ENCODE measurements around the gene PFN3. TPM values are rescaled to one million over a fixed set of nuclear protein-coding genes. Genes with fewer than 3 reads are reported as not detected.
A peak's percentile ranks its signal among the peaks of the same experiment; 100 is the strongest.

PFN3 gene
- polyA plus RNA-seq, 1 donor (not counting 4 experiments of a cell fraction or from before 2014, with no cell fraction given) = not detected

GRCh38 chr5:177430140-177430951 lies 29.9 kb upstream of the PFN3 start:
- TF ChIP-seq, protein P1, sequence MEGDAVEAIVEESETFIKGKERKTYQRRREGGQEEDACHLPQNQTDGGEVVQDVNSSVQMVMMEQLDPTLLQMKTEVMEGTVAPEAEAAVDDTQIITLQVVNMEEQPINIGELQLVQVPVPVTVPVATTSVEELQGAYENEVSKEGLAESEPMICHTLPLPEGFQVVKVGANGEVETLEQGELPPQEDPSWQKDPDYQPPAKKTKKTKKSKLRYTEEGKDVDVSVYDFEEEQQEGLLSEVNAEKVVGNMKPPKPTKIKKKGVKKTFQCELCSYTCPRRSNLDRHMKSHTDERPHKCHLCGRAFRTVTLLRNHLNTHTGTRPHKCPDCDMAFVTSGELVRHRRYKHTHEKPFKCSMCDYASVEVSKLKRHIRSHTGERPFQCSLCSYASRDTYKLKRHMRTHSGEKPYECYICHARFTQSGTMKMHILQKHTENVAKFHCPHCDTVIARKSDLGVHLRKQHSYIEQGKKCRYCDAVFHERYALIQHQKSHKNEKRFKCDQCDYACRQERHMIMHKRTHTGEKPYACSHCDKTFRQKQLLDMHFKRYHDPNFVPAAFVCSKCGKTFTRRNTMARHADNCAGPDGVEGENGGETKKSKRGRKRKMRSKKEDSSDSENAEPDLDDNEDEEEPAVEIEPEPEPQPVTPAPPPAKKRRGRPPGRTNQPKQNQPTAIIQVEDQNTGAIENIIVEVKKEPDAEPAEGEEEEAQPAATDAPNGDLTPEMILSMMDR (optimal IDR thresholded peaks at IDR 0.05 in 1 of 3, IDR thresholded peaks at IDR 0.05 in 1 of 3, conservative IDR thresholded peaks at IDR 0.05 in 1 of 3; ENCODE audit: extremely low read depth in 1 of 3, insufficient read depth in 2 of 3, low read length in 3 of 3) = peak in 1 of 3 experiments; percentile 7
- TF ChIP-seq EZH2 (IDR thresholded peaks at IDR 0.05; ENCODE audit: low read length) = peak; percentile 43
- dilution Hi-C loops (cut with MboI; ENCODE audit: extremely low pct_ligation_motif_present, low sequenced_read_pairs) = no loop called here
- no peaks in the 10 kb centered on the region for H3K9me3 ChIP-seq (ENCODE audit: control insufficient read depth, low read depth, low read length)
- DNase-seq (ENCODE audit: low read depth, low spot score) = no peak
- H3K27ac ChIP-seq (ENCODE audit: control insufficient read depth, insufficient read depth, low read length) = peak overlapping the region; percentile 15
- peak; percentile 74 for FAIRE-seq
- H3K27me3 ChIP-seq (ENCODE audit: control insufficient read depth, extremely low read depth, insufficient read depth, low read length) = no peaks in the 10 kb centered on the region
- H3K36me3 ChIP-seq (ENCODE audit: control insufficient read depth in 2 of 2, extremely low read depth in 1 of 2, insufficient read depth in 2 of 2, low read length in 2 of 2) = peaks cover 20 to 45% of the 10 kb centered on the region in 2 experiments
- H2AFZ ChIP-seq (ENCODE audit: control insufficient read depth, low read length) = no peak overlapping the region
- peaks cover 33% of the 10 kb centered on the region for H3K79me2 ChIP-seq (ENCODE audit: control insufficient read depth, insufficient read depth, low read length)
- no peaks in the 10 kb centered on the region for H3K9me1 ChIP-seq (ENCODE audit: control insufficient read depth, extremely low read depth, insufficient read depth, low read length)
- peaks cover 72% of the 10 kb centered on the region for H3K4me1 ChIP-seq (ENCODE audit: control insufficient read depth, extremely low read depth, insufficient read depth, low read length)
- H3K9ac ChIP-seq (ENCODE audit: control insufficient read depth, extremely low read depth, insufficient read depth, low read length) = peak overlapping the region; percentile 60
- H3K4me2 ChIP-seq (ENCODE audit: control insufficient read depth, extremely low read depth, insufficient read depth, low read depth, low read length) = peak overlapping the region; percentile 56
- H4K20me1 ChIP-seq (ENCODE audit: control insufficient read depth, extremely low read depth, insufficient read depth, low read length) = no peaks in the 10 kb centered on the region
- H3K4me3 ChIP-seq (ENCODE audit: control insufficient read depth in 2 of 3, extremely low read depth in 1 of 3, insufficient read depth in 2 of 3, low read depth in 1 of 3, low read length in 3 of 3) = no peak overlapping the region

DNA sequence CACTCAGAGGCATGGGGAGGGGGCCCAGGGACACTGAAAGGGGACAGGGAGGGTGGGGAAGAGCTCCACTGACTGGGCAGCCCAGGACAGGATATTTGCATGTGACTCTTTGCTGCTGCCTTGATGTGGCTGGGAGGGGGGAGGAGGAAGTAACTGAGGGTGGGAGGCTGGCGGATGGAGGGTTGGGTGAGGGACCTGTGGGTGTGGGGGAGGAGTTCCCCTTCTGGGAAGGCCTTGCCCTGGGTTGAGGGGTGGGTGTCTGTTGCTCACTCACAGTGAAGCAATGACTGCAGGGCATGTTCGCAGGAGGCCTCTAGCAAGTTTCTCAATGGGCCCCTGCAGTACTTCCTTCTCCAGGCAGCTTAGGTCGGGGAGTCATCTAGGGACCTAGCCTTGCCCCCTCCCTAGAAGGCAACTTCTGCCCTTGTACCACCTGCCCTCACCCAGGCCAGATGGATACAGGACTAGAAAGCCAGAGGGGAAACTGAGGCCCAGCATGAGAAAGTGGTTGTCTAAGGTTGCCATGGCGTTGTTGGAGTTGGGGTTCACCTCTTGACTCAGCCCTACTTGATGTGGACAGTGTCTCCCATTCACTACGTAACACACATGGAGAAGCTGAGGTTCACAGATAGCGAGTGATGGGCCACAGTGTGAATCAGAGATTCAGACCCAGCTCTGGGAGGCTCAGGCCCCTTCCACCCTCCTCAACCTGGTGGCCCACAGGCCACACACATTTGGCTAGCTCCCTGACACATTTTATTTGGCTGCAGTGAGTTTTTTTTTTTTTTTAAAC lies 29.0 kb upstream of the PFN3 start:
- Histone ChIP-seq H3K4me1 (ENCODE audit: control insufficient read depth, extremely low read depth, insufficient read depth, low read length) (peaks cover 73% of the 10 kb centered on the region), H3K9me1 (ENCODE audit: control insufficient read depth, extremely low read depth, insufficient read depth, low read length) (no peaks in the 10 kb centered on the region), H3K4me3 (ENCODE audit: control insufficient read depth in 2 of 3, extremely low read depth in 1 of 3, insufficient read depth in 2 of 3, low read depth in 1 of 3, low read length in 3 of 3) (no peak overlapping the region), H3K36me3 (ENCODE audit: control insufficient read depth in 2 of 2, extremely low read depth in 1 of 2, insufficient read depth in 2 of 2, low read length in 2 of 2) (peaks cover 19 to 36% of the 10 kb centered on the region in 2 experiments), H3K79me2 (ENCODE audit: control insufficient read depth, insufficient read depth, low read length) (peaks cover 33% of the 10 kb centered on the region), H3K27me3 (ENCODE audit: control insufficient read depth, extremely low read depth, insufficient read depth, low read length) (no peaks in the 10 kb centered on the region), H3K9ac (ENCODE audit: control insufficient read depth, extremely low read depth, insufficient read depth, low read length) (no peak overlapping the region), H3K4me2 (ENCODE audit: control insufficient read depth, extremely low read depth, insufficient read depth, low read depth, low read length) (no peak overlapping the region), H4K20me1 (ENCODE audit: control insufficient read depth, extremely low read depth, insufficient read depth, low read length) (no peaks in the 10 kb centered on the region), H2AFZ (ENCODE audit: control insufficient read depth, low read length) (no peak overlapping the region), H3K27ac (ENCODE audit: control insufficient read depth, insufficient read depth, low read length) (no peak overlapping the region), H3K9me3 (ENCODE audit: control insufficient read depth, low read depth, low read length) (no peaks in the 10 kb centered on the region)
- DNase-seq (ENCODE audit: low read depth, low spot score) = no peak
- TF ChIP-seq EZH2 (IDR thresholded peaks at IDR 0.05; ENCODE audit: low read length) = no peak
- TF ChIP-seq, protein P1 (optimal IDR thresholded peaks at IDR 0.05 in 1 of 3, IDR thresholded peaks at IDR 0.05 in 1 of 3, conservative IDR thresholded peaks at IDR 0.05 in 1 of 3; ENCODE audit: extremely low read depth in 1 of 3, insufficient read depth in 2 of 3, low read length in 3 of 3) = no peak
- FAIRE-seq = no peak
- dilution Hi-C loops (cut with MboI; ENCODE audit: extremely low pct_ligation_motif_present, low sequenced_read_pairs) = no loop called here

All from keratinocyte (primary cell).